H1 (cell line): ENCODE results near the gene COG3.

Experiments
- CBX8 ChIP-seq: fragments of 300-800, 300-1000 bp; sonication (generic); IDR thresholded peaks from 2 replicates; pipeline ENCODE4 v1.7.1; 2016; ENCODE audit warnings: low read depth, low read length, borderline replicate concordance
- GTF2F1 ChIP-seq: IDR thresholded peaks from 2 replicates; pipeline ENCODE4 v1.6.1; 2012; ENCODE audit warnings: low read depth, low read length, improper control_type of control experiment, borderline replicate concordance
- JUN ChIP-seq: IDR thresholded peaks from 2 replicates; pipeline ENCODE4 v1.6.1; 2011; ENCODE audit warnings: low read depth, mild to moderate bottlenecking, improper control_type of control experiment, low read length
- JUND ChIP-seq: IDR thresholded peaks from 2 replicates; pipeline ENCODE4 v1.6.1; 2011; ENCODE audit warnings: mild to moderate bottlenecking, improper control_type of control experiment, low read length
- POLR2AphosphoS5 ChIP-seq: IDR thresholded peaks from 2 replicates; pipeline ENCODE4 v1.6.1; 2011; ENCODE audit warnings: low read depth, low read length
- YY1 ChIP-seq: IDR thresholded peaks from 2 replicates; pipeline ENCODE4 v1.6.1; 2011; ENCODE audit warnings: low read depth, mild to moderate bottlenecking, low read length
- TF ChIP-seq, protein P1 (sequence below), 3 experiments: IDR thresholded peaks; 1 replicate in 2 of 3; 2 replicates in 1 of 3; pipeline versions ENCODE4 v1.5.1 to v1.6.1; 2011; ENCODE audit warnings: low read length in 3 of 3, mild to moderate bottlenecking in 3 of 3, inconsistent platforms in 2 of 3, low read depth in 1 of 3, moderate library complexity in 1 of 3; ENCODE audit not compliant: insufficient read depth in 1 of 3; ENCODE audit errors: control extremely low read depth in 1 of 3

- TF ChIP-seq POLR2AphosphoS5 (no peak), CBX8 (no peak), GTF2F1 (no peak), JUND (no peak), YY1 (no peak), JUN (no peak)
- TF ChIP-seq, protein P1, sequence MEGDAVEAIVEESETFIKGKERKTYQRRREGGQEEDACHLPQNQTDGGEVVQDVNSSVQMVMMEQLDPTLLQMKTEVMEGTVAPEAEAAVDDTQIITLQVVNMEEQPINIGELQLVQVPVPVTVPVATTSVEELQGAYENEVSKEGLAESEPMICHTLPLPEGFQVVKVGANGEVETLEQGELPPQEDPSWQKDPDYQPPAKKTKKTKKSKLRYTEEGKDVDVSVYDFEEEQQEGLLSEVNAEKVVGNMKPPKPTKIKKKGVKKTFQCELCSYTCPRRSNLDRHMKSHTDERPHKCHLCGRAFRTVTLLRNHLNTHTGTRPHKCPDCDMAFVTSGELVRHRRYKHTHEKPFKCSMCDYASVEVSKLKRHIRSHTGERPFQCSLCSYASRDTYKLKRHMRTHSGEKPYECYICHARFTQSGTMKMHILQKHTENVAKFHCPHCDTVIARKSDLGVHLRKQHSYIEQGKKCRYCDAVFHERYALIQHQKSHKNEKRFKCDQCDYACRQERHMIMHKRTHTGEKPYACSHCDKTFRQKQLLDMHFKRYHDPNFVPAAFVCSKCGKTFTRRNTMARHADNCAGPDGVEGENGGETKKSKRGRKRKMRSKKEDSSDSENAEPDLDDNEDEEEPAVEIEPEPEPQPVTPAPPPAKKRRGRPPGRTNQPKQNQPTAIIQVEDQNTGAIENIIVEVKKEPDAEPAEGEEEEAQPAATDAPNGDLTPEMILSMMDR (IDR thresholded peaks at IDR 0.05; ENCODE audit: control extremely low read depth in 1 of 3, insufficient read depth in 1 of 3, low read depth in 1 of 3, low read length in 3 of 3), result no peak
Measured at GRCh38 chr13:45422731-45423292, 41.9 kb upstream of the COG3 start.
